GM12878 (cell line): ENCODE results near the gene UBE2L6. TPM values are rescaled to one million over a fixed set of nuclear protein-coding genes. Genes with fewer than 3 reads are reported as not detected.

Experiments
- ATAC-seq: fragments of 200-7000 bp; cut with Tn5 transposase; 3 replicates; pipeline ENCODE4 v1.9.1; 2020; ENCODE audit warnings: mild to moderate bottlenecking, moderate library complexity
- BruUV-seq: library from RNA; stranded (reverse); fragments of 400-500 nt; replicated peaks from 2 replicates; lab custom pipeline; 2021; lab: Mats Ljungman, UMichigan
- CTCF ChIA-PET: fragments of 300-600 bp; sonication (Branson Sonifier 250); formaldehyde crosslinking; extraction: SDS; loops from one replicate; lab custom pipeline; 2021; ENCODE audit warnings: inconsistent platforms; lab: Yijun Ruan, JAX
- POLR2A ChIA-PET: fragments of 350-600 bp; formaldehyde crosslinking; extraction: SDS; loops from one replicate; lab custom pipeline; 2021; ENCODE audit warnings: inconsistent platforms; lab: Charles Lee
- RAD21 ChIA-PET: fragments of 300-600 bp; sonication (Branson Sonifier 250); formaldehyde crosslinking; loops from one replicate; lab custom pipeline; 2023; ENCODE audit warnings: antibody characterized with exemption; ENCODE audit not compliant: unreplicated experiment; lab: Charles Lee
- SMC1A ChIA-PET: fragments of 300-600 bp; sonication (Branson Sonifier 250); formaldehyde crosslinking; loops from one replicate; lab custom pipeline; 2023; ENCODE audit not compliant: unreplicated experiment, uncharacterized antibody; lab: Charles Lee
- DNase-seq: peaks from one replicate; pipeline ENCODE4 v3.0.0-alpha.2; 2011; ENCODE audit warnings: low read depth, low spot score
- FAIRE-seq: peaks from 3 replicates; lab custom pipeline; 2011; peaks lifted over from hg19 to GRCh38; lab: Jason Lieb, UNC
- H2AFZ ChIP-seq: 2 replicates; pipeline ENCODE4 v1.6.0; 2011; ENCODE audit warnings: low read depth, low read length, control low read depth; ENCODE audit not compliant: control insufficient read depth
- H3K27ac ChIP-seq: 2 replicates; pipeline ENCODE4 v1.5.1; 2011; ENCODE audit warnings: control low read depth; ENCODE audit not compliant: control insufficient read depth, insufficient read depth
- H3K27me3 ChIP-seq, 2 experiments: replicated peaks in 1 of 2; 2 replicates each; pipeline versions ENCODE4 v1.6.0 to v1.6.1; 2011; ENCODE audit warnings: low read length in 1 of 2; ENCODE audit not compliant: control insufficient read depth in 2 of 2, insufficient read depth in 2 of 2
- H3K36me3 ChIP-seq, 2 experiments: 2 replicates each; pipeline ENCODE4 v1.5.1; 2011; ENCODE audit warnings: low read length in 1 of 2; ENCODE audit not compliant: control insufficient read depth in 2 of 2, insufficient read depth in 2 of 2
- H3K4me1 ChIP-seq: 2 replicates; pipeline ENCODE4 v1.6.1; 2011; ENCODE audit warnings: mild to moderate bottlenecking, low read length, moderate library complexity, mixed read lengths; ENCODE audit not compliant: control insufficient read depth, insufficient read depth
- H3K4me2 ChIP-seq: 2 replicates; pipeline ENCODE4 v1.6.0; 2011; ENCODE audit warnings: control low read depth; ENCODE audit not compliant: control insufficient read depth, insufficient read depth
- H3K4me3 ChIP-seq: fragments of 200-600 bp; sonication (generic); 2 replicates; pipeline ENCODE4 v1.5.1; 2016
- H3K79me2 ChIP-seq: 2 replicates; pipeline ENCODE4 v1.6.0; 2011; ENCODE audit warnings: low read length; ENCODE audit not compliant: control insufficient read depth, insufficient read depth
- H3K9ac ChIP-seq: 2 replicates; pipeline ENCODE4 v1.8.0; 2011; ENCODE audit warnings: low read length, control low read depth, mixed read lengths; ENCODE audit not compliant: control insufficient read depth, insufficient read depth
- H3K9me3 ChIP-seq: replicated peaks from 3 replicates; pipeline ENCODE4 v1.5.1; 2011; ENCODE audit warnings: mild to moderate bottlenecking, low read length; ENCODE audit not compliant: control insufficient read depth, insufficient read depth
- H4K20me1 ChIP-seq: 2 replicates; pipeline ENCODE4 v1.6.0; 2011; ENCODE audit not compliant: control insufficient read depth, insufficient read depth
- BCL11A ChIP-seq: IDR thresholded peaks from 2 replicates; pipeline ENCODE4 v1.6.1; 2011; ENCODE audit warnings: low read depth, low read length
- ELK1 ChIP-seq: IDR thresholded peaks from 2 replicates; pipeline ENCODE4 v1.6.1; 2012; ENCODE audit warnings: low read depth, low read length, improper control_type of control experiment
- ETV6 ChIP-seq, 2 experiments: fragments of 450-650 bp in 1 of 2; IDR thresholded peaks in 1 of 2; conservative IDR thresholded peaks in 1 of 2; 2 replicates each; pipeline ENCODE4 v1.6.1; 2014; ENCODE audit warnings: antibody characterized with exemption in 1 of 2, borderline replicate concordance in 1 of 2, low read depth in 1 of 2, mild to moderate bottlenecking in 1 of 2, moderate library complexity in 1 of 2
- IRF4 ChIP-seq: IDR thresholded peaks from 2 replicates; pipeline ENCODE4 v1.6.1; 2011; ENCODE audit warnings: low read depth, low read length
- MAX ChIP-seq: IDR thresholded peaks from 2 replicates; pipeline ENCODE4 v1.6.1; 2012; ENCODE audit warnings: low read depth, low read length, improper control_type of control experiment
- MLLT1 ChIP-seq: fragments of 450-650 bp; IDR thresholded peaks from 2 replicates; pipeline ENCODE4 v1.6.1; 2016; ENCODE audit warnings: mild to moderate bottlenecking
- PAX8 ChIP-seq: fragments of 450-650 bp; IDR thresholded peaks from 2 replicates; pipeline ENCODE4 v1.6.1; 2017; ENCODE audit warnings: mild to moderate bottlenecking, moderate library complexity
- RBBP5 ChIP-seq: fragments of 200-600 bp; sonication (generic); conservative IDR thresholded peaks from 2 replicates; pipeline ENCODE4 v1.6.1; 2016
- SREBF2 ChIP-seq: IDR thresholded peaks from 2 replicates; pipeline ENCODE4 v1.6.1; 2012; ENCODE audit warnings: mild to moderate bottlenecking, low read length
- ZNF207 ChIP-seq: fragments of 450-650 bp; IDR thresholded peaks from 2 replicates; pipeline ENCODE4 v1.6.1; 2014; ENCODE audit warnings: antibody characterized with exemption, mild to moderate bottlenecking, borderline replicate concordance
- WGBS: methylation state at CpG from one replicate; pipeline ENCODE4 v1.1.6; 2016; ENCODE audit warnings: low lambda C conversion rate; ENCODE audit not compliant: insufficient replicate concordance, insufficient coverage; ENCODE audit errors: missing lambda C conversion rate; 5-methylcytosine and 5-hydroxymethylcytosine counted together
- in situ Hi-C: fragments of 300-500 bp; cut with MboI; formaldehyde crosslinking; loops from 9 replicates; pipeline ENCODE4 v1.14.3; 2018; ENCODE audit warnings: mixed read lengths
- intact Hi-C: fragments of 100-400 bp; cut with micrococcal nuclease; formaldehyde crosslinking; loops from one replicate; pipeline ENCODE4 v1.14.2; 2022; ENCODE audit not compliant: unreplicated experiment
- polyA plus RNA-seq, 11 experiments: library from polyadenylated mRNA; depleted of rRNA in 4 of 11; unstranded in 6 of 11; stranded (reverse) in 5 of 11; fragments of >200 nt; fragmentation: Nextera tagmentation in 4 of 11; fragmentation: Illumina TruSeq in 1 of 11; extraction: Ambion mirVana in 4 of 11; extraction: Trizol in 1 of 11; gene quantifications; 1 replicate in 1 of 11; 2 replicates in 10 of 11; pipeline versions ENCODE4 v1.2.1 to v1.2.3, GENCODE V29; 2011 to 2016; ENCODE audit warnings: inconsistent platforms in 2 of 11, missing spikeins in 2 of 11, low read depth in 1 of 11
- total RNA-seq, 4 experiments: library from RNA; depleted of rRNA in 3 of 4; stranded (reverse); fragments of >200 nt in 3 of 4; fragmentation: Illumina TruSeq in 1 of 4; extraction: Trizol in 1 of 4; gene quantifications; 2 replicates each; pipeline versions ENCODE4 v1.2.1 to v1.2.3, GENCODE V29; 2013 to 2021

The UBE2L6 gene
- total and polyA plus RNA-seq, 10 of the 15 experiments (the other 5 are each of a cell fraction or from before 2014, with no cell fraction given): 114 to 295 (median 173) TPM

- intact Hi-C loops (no loop called here), in situ Hi-C loops (no loop called here)
- Histone ChIP-seq H3K4me2 (no peak overlapping the region), H3K36me3 (peaks cover 0 to 2% of the 10 kb centered on the region in 2 experiments; a peak in 3 of 4 replicates), H3K79me2 (no peaks in the 10 kb centered on the region), H3K9me3 (no peaks in the 10 kb centered on the region), H4K20me1 (no peaks in the 10 kb centered on the region), H3K4me3 (no peak overlapping the region), H3K27me3 (no peaks in the 10 kb centered on the region), H3K4me1 (peaks cover 15% of the 10 kb centered on the region), H3K27ac (no peak overlapping the region), H2AFZ (no peak overlapping the region), H3K9ac (no peak overlapping the region)
- BruUV-seq: no TSS peak
- WGBS: 85% methylated on average over 6 of the region's 6 CpGs
- FAIRE-seq (no peak), DNase-seq (no peak), ATAC-seq (no peak)
- ChIA-PET RAD21 (no interaction called here), SMC1A (no interaction called here), POLR2A (interaction anchor here (0.5 kb wide), 1 partner anchor 165 kb away, joined by 3 read pairs; no protein-coding TSS in a partner anchor), CTCF (no interaction called here)
- TF ChIP-seq MLLT1 (no peak), ELK1 (no peak), SREBF2 (no peak), RBBP5 (no peak)
These were observed 23.9 kb downstream of the UBE2L6 start for GRCh38 chr11:57543593-57543992.

- ChIA-PET CTCF (interaction anchor here (1.1 kb wide), 1 partner anchor 25 kb away, joined by 3 read pairs; the partner anchor contains the start of gene UBE2L6), POLR2A (no interaction called here), SMC1A (interaction anchor here (1.0 kb wide), 1 partner anchor 15 kb away, joined by 3 read pairs; no protein-coding TSS in a partner anchor), RAD21 (no interaction called here)
- Histone ChIP-seq H3K27ac (no peak overlapping the region), H3K4me3 (no peak overlapping the region), H3K9ac (no peak overlapping the region), H3K4me2 (no peak overlapping the region), H3K36me3 (peaks cover 0 to 2% of the 10 kb centered on the region in 2 experiments; a peak in 3 of 4 replicates), H3K4me1 (peaks cover 9% of the 10 kb centered on the region), H4K20me1 (no peaks in the 10 kb centered on the region), H3K9me3 (no peaks in the 10 kb centered on the region), H2AFZ (no peak overlapping the region), H3K27me3 (no peaks in the 10 kb centered on the region), H3K79me2 (no peaks in the 10 kb centered on the region)
- TF ChIP-seq PAX8 (no peak), ZNF207 (no peak), ETV6 (conservative IDR thresholded peaks at IDR 0.05 in 1 of 2, IDR thresholded peaks at IDR 0.05 in 1 of 2; ENCODE audit: borderline replicate concordance in 1 of 2, low read depth in 1 of 2) (no peak), BCL11A (no peak), MAX (no peak), IRF4 (no peak)
- 95% methylated on average over 4 of the region's 4 CpGs for WGBS
- FAIRE-seq (no peak), DNase-seq (no peak), ATAC-seq (no peak)
- intact Hi-C loops (no loop called here), in situ Hi-C loops (no loop called here)
- BruUV-seq: no TSS peak
These were observed 24.9 kb downstream of the UBE2L6 start for GRCh38 chr11:57542582-57542981.
